Globus pallidus (tissue), 1 donor: Measurements from ENCODE around the gene GAS2.
A peak's percentile ranks its signal among the peaks of the same experiment; 100 is the strongest.

Experiments
- DNase-seq: peaks from one replicate; pipeline ENCODE4 v3.0.0-alpha.2; 2015; ENCODE audit warnings: low spot score

The GAS2 gene

GRCh38 chr11:22674470-22675439 is 8.3 kb downstream of the GAS2 start:
- no peak for DNase-seq

DNA sequence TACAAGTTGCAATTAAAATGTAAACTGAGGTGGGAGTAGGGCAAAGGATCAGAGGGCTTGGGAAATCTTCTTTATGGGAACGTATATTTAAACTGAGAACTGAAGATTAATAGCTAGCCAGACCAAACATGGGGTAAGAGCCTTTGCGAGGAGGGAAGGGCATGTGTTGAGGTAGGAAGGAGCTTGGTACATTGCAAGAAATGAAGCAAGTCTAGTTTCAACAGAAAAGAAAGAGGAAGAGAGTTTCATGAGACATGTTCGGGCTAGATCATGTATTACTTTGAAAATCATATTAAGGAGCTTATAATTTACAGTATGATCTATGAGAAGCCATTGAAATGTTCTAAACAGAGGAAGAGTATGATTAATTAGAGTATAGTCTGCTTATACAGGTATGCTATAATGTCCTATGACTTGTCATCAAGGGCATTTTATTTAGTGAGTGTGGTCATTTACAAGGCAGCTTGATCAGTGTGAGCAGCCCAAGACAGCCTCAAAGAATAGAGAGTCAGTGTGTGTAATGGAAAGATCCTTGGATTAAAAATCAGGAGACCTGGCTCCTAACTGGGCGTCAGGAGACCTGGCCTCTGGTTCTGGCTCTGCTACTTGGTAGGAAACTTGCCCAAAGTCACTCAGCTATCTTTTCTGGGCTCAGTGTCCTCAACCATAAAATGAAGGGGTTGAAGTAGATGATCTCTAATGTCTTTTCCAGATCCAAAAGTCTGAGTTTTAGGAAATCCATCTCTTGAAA is 10.9 kb downstream of the GAS2 start:
- no peak for DNase-seq

DNA sequence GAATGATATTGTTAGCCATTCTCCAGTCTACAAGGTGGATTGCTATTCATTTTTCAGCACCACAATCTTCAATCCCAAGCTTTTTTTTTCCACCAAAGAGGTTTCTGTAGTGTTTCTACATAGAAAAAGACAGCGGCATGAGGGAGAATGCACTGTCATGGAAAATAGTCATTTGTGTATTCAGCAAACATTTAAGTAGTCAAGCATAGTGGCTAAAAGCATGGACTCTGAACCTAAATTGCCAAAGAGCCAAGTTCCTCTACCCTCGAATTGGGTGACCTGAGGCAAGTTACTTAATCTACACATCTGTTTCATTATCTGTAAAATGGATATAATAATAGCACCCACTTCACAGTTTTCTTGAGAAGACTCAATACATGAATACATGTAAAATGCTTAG is 14.2 kb downstream of the GAS2 start:
- DNase-seq, result no peak

DNA sequence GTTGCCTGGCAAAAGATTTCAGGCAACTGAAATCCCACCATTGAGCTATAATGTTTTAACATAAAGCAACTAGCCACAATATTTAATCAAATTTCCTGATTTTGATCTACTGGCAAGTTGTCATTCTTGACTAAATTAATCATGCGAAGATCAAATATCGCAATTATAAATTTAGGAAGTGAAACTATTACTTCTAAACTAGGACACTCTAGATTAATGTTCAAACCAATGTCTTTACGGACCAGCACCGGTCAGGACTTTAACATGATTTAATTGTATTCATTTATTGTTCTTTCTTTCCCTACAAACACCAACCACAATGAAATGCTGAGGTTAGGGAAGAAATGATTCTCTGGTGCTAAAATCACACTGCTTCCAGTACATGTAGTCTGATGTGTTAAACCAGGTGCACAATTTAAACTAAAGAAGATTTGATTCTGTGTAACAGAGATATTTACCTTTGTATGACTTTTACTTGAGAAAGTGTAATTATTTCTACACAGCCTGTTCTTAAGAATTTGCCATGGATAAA is 14.9 kb downstream of the GAS2 start:
- DNase-seq, result no peak

GRCh38 chr11:22684082-22684481 is 17.7 kb downstream of the GAS2 start:
- DNase-seq, result no peak

GRCh38 chr11:22685111-22685510 is 18.7 kb downstream of the GAS2 start:
- DNase-seq, result no peak

DNA sequence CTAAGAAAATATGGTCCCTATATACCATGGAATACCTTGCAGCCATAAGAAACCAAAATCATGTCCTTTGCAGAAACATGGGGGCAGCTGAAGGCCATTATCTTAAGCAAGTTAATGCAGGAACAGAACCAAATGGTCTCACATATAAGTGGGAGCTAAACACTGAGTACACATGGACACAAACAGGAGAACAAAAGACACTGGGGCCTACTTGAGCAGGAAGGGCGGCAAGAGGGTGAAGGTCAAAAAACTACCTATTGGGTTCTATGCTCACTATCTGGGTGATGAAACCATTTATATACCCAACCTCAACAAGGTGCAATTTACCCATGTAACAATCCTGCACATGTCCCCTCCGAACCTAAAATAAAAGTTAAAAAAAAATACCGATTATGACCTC is 22.5 kb downstream of the GAS2 start:
- no peak for DNase-seq

GRCh38 chr11:22690257-22690656 is 23.8 kb downstream of the GAS2 start:
- DNase-seq, result no peak

DNA sequence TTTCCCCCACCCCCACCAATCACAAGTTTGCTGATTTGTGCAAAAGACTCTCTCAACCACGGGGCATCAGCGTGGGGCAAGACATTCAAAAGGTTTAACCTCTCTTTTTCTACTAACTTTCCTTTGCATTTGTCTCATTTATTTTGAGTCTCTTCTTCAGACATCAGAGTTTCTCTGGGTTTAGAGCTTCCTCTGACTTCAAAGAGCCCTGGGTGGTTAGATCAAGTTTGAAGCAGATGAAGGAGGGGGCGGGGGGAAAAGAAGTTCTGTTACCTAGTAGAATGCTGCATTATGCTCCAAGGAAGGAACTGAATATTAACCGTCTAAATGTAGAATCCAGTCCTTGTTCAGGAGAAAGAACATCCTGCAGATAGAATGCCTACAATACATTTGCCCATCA is 24.5 kb downstream of the GAS2 start:
- DNase-seq, result no peak

DNA sequence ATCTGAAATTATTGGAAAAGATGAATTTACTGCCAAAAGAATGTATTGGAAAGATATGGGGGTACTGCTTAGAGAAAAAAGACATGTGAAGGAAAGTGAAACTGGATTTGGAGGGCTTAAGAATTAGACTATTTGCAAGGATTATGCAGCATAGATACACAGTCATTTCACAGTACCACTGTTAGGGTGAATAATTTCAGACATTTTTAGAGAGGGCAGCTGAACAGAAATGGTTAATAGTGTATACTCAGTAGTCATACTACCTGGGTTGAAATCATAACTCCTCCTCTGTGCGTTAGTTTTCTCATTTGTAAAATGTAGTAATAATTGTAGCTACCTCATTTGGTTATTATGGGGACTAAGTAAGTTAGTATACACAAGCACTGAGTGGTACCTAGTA is 33.0 kb downstream of the GAS2 start:
- DNase-seq, result no peak

GRCh38 chr11:22702031-22702430 is 35.6 kb downstream of the GAS2 start:
- DNase-seq, result no peak

DNA sequence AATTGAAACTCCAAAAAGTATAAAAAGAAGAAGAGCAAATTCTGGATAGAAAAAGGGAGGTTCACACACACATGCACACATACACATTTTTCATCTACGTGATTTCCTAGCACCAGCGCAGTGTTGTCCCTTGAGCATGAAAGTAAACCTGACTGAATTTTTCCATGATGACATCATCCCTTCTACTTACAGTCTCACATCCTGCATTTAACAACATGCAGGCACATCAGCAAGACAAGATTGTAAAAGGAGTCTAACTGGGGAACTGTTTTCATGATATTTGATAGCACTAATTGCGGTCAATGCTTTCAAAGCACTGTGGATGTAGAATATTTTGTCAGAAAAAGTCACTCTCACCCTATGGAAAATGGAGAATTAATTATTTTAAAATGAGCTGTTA is 36.6 kb downstream of the GAS2 start:
- no peak for DNase-seq

- DNase-seq, result peak; percentile 41
Observed at GRCh38 chr11:22703591-22703990, 37.2 kb downstream of the GAS2 start.

GRCh38 chr11:22707119-22707899 is 40.9 kb downstream of the GAS2 start:
- no peak for DNase-seq

DNA sequence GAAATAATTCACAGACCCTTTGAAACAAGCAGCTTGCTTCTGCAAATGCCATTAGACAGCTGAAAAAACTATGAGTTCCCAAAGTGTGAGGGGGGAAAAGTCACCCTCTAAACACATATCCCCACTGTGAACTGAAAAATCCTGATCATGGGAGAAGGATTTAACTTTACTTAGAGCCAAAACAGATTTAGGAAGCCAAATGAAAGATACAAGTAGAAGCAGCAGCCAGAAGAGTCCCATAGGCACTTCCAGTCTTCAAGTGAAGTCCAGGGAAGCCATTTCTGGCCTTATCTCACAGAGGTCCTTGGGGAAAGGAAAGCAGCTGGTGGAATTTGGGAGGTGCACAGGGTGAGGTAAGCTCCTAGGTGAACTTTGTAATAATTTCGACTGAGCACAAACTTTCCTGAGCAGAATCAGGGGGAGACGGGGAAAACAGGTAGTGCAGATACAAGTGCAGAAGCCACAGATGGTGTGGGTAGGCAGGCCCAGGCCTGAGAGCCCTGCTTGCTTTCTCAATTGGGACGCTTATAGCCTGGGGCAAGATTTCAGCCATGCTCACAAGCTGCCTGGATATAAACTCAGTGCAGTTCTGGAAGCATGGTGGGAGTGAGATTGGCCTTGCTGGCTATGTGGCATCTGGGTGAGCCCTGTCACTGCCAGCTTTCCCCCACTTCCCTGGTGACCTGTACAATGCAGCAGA is 44.8 kb downstream of the GAS2 start:
- DNase-seq, result no peak

DNA sequence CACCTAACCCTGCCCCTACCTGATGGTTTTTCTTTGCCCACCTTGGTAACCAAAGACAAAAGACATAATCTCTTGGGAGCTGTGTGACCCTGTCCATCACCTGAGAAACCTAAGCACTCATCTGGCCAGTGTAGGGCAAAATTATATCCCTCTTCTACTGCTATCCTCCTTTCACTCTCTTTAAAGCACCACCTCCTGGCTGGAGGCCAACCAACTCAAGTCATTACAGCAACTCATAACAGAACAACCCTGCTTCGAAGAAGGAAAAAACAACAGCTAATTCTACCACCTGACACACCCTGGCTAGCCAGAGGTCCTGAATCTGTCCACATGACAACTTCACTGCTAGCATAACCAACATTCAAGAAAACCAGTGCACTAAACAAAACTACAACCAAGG is 45.5 kb downstream of the GAS2 start:
- no peak for DNase-seq

DNA sequence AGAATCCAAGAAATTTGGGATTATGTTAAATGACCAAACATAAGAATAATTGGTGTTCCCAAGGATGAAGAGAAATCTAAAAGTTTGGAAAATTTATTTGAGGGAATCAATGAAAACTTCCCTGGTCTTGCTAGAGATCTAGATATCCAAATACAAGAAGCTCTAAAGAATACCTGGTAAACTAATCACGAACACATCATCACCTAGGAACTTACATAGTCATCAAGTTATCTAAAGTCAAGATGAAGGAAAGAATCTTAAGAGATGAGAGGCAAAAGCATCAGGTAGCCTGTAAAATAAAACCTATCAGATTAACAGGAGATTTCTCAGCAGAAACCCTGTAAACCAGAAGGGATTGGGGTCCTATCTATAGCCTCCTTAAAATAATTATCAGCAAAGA is 46.9 kb downstream of the GAS2 start:
- DNase-seq, result no peak

DNA sequence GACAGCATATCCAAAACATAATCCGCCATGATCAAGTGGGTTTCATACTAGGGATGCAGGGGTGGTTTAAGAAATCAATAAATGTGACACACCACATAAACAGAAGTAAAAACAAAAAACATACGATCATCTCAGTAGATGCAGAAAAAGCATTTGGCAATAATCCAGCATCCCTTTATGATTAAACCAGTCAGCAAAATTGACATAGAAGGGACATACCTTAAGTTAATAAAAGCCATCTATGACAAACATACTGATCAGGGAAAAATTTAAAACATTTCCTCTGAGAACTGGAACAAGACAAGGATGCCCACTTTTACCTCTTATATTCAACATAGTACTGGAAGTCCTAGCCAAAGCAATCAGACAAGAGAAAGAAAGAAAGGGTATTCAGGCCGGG is 49.6 kb downstream of the GAS2 start:
- DNase-seq, result no peak

- DNase-seq, result no peak
Observed at GRCh38 chr11:22720457-22720856, 54.0 kb downstream of the GAS2 start.

DNA sequence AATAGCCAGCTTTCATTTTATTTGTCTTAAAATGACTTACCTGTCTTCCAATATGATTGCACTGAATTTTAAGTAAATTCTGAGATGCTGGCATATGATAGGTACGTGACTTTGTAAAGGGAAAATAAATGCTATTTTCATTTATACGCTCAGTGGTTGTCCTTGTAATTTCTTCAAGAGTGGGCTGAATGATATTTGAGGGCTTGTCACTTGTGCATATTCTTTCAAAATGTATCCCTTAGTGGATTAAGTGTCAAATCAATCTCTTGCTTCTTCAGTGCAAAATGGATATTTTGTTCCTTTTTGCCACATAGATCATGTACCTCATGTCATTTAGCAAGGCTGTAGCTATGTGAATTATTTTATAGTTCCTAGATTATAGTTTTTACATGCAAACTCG is 56.9 kb downstream of the GAS2 start:
- no peak for DNase-seq

DNA sequence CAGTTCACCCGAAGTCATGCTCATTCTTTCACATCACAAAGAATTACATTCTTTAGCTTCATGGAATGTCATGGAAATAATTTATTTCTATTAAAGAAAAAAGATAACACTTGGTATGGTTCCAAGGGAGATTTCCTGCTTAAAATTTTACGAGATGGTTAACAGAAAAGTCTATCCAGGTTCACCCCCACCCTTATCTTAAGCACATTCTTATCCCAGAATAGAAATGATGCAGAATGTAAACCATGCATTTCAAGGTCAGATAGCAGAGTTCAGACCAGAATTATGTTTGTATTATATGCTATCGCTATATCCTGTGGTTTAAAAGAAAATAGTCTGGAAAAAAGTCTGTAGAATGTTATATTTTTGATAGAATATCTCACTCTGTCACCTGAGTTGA is 58.7 kb downstream of the GAS2 start:
- no peak for DNase-seq
